AG08396 (cell line): Measurements from ENCODE around the gene FGF5.
"Not testable (repeated sequence)": the region's sequence is repeated elsewhere in the genome, so short reads cannot be mapped to it uniquely, and the experiment has no call there.

ENCODE experiments used
- DNase-seq: peaks from one replicate; pipeline ENCODE4 v3.0.0; 2012; ENCODE audit warnings: low spot score, mixed read lengths

Gene FGF5

DNA sequence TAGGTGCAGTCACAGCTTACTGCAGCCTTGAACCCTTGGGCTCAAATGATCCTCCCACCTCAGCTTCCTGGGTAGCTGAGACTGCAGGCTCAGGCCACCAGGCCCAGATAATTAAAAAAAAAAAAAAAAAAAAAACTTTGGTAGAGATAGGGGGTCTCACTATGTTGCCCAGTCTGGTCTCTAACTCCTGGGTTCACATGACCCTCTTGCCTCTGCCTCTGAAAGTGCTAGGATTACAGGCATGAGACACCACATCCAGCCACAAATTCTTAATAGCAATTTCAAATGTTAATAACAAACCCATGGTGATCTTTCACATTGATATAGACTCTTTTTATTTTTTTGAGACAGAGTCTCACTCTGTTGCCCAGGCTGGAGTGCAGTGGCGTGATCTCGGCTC, 12.3 kb upstream of the FGF5 start:
- no peak for DNase-seq

DNA sequence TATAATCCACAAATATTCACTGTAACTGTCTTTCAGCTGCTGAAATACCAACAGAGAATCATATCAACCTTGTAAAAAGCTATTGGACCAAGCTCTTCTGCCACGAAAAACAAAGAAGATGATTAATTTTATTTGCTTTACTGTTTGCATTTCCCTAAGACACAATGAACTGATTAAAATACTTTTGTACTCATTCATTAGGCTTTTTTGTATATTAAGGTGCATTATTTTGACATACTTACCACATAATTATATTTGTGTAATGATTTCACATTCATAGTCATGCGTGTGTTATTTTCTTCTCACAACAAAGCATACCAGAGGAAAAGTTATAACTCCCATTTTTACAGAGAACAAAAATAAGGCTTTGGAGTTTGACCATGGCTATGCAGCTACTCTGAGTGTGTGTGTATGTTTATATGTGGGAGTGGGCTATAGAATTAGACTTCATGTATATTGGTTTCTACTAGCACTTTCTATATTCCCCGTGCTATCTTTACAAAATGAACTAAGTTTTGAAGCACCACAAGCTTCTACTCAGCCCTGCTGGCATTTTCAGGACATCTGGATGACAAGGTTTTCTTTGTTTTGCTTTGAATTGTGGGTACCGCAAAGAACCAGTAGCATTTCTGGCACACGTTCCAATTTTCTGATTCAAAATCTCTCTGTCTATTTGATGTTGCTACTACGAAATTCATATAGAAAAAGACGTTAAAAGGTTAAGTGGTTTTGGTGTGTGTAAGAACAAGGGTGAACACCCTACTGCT, 11.0 kb upstream of the FGF5 start:
- no peak for DNase-seq

- DNase-seq = no peak
Observed at GRCh38 chr4:80257851-80258250, 8.6 kb upstream of the FGF5 start.

DNA sequence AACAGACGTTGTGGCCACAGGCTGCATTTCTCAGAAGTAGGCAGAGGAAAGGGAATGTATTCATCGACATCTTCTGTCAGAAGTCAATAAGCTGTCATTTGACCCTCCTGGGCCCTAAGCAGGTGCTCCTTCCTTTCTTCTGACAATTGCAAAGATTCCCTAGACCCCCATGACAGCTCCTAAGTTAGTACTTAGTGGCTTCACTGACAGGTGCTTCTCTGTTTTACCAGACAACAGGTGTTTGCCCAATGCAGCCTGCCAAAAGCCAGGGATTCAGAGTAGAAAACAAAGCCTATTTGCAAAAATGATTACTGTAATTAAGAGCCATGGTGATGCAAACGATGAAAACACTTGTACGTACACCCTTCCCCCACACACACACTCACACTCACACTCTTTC, 7.5 kb upstream of the FGF5 start:
- no peak for DNase-seq

DNA sequence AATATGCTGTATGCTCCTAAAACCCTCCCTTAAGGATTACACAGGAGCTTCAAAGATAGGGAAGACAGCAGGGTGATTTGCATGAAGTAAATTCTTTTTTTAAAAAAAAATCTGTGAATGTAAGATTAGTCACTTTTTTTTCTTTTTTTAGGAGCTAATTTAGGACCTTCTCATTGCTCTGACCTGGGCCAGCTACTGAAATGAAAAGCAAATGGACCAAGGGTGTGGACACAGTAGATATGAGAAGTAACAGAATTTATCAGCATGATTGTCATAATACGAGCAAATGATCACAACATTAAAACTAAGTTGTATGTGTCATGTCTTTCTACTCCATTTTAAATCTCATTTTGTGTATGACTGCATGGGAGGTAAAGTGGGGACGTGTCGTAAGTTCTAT, 6.6 kb upstream of the FGF5 start:
- DNase-seq = no peak

GRCh38 chr4:80261989-80262600, 4.4 kb upstream of the FGF5 start:
- DNase-seq = no peak

DNA sequence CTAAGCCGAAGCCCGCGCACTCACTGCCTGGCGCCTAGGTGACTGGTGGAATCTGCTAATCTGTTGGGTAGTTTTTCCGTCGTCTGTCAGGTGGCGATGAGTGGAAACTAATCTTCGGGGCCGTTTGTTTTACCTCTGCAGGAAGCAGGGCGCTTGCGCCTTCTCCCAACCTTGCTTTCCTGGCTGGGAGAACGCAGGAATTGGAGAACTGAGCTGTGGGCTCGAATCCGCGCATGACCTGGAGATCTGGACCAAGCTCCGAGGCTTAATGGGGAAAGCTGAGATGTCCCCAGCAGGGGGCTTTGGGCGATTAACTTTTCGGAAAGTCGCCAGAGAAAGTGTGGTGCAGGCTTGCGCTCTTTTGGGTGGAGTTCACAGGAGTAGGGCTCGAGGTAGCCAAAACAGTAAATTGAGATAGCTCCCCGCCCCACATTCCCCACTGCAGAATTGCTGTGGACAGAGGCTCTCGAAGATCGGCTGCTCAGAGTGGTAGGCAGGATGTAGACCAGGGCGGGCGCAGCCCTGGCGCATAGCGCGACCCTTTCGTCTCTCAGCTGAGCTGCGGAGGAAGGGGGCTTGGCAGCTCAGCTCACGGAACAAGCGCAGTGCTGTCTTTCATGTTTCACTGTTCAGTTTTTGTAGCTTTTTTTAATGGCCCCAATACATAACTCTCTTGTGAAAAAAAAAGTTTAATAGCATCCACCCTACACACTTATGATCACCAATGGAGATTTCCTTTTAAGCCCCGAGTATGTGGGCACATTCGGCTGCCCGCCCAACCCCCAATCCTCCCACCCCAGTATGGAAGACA, 2.7 kb upstream of the FGF5 start:
- DNase-seq = no peak

GRCh38 chr4:80264352-80264647, 2.2 kb upstream of the FGF5 start:
- no peak for DNase-seq

DNA sequence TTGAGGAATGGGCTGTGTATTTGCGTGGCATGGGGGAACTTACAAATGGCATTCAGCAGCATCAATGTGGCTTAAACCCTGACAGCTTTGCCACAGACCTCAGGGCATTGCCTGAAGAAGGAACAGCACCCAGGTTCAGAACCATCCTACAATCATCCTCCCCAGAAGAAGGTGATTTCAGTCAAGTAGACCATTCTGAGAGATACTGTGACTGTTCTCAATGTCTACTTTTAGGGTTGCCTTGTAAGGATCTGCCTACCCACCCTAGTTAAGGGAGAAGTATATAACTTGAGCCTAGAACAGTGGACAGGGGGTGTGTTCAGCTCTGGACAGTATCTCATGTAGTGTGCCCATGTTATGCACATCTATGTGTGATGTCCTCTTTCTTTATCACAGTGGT, 1.6 kb upstream of the FGF5 start:
- no peak for DNase-seq

DNA sequence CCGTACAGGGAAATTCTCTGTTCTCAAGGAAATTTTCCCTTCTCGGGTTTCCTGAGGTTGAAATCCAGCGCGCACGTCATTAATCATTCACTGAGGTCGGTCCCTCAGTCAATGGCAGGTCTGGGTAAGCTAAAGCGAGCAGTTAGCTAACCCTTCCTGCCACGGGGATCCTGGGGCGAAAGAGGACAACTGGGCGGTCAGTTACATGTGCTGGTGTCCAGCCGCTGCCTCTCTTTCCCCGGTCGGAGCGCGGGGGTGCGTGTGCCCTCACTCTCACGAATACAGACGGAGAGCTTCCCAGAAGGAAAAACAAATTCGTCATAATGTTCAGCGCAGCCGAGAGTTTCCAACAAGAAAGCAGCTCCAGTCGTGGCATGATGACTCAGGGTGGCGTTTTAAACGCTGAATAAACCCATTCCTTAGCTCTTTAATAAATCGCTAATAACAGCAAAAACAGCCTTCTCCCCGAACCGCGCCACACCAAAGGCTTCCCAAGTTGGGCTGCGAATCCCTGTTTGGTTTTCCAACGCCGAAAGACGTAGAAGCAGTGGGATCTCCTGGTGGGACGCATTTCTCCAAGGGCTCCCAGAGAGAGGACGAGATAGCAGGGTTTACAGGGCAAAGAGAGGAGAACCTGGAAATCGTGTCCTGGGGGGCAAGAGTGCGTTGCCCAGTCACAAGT, 752 bp upstream of the FGF5 start:
- DNase-seq = peak; percentile 52

DNA sequence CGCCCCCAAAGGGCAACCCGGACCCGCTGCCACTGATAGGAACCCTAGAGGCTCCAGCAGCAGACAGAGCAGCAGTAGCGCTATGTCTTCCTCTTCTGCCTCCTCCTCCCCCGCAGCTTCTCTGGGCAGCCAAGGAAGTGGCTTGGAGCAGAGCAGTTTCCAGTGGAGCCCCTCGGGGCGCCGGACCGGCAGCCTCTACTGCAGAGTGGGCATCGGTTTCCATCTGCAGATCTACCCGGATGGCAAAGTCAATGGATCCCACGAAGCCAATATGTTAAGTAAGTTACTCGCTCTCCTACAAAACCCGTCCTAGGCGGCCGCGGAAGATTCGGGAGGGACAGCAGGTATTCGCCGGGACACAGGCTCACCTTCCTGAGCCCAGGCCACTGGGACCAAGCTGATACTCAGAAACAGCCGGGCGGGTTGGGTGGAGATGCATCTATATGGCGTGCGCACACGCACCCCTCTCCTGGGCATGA, 477 bp downstream of the FGF5 start:
- DNase-seq = no peak

- peak; percentile 38 for DNase-seq
Observed at GRCh38 chr4:80268081-80268823, 1.8 kb downstream of the FGF5 start.

DNA sequence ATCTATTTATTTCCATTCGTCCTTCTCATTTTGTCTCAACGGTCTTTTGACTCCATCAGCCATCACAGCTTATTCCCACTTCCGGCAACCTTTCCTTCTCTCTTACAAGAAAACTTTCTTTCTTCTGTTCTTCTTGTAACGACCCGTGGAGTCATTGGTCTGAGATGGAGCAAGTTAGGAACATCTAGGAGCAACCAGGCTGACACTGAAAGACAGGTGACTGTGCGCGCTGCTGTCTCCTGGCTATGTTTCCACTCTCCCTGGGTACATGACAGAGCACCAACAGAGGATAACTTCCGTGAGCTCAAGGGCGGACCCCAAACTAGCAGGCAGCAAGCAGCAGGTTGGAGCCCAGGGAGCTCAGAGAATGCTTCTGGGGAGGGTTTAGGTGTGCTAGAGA, 2.5 kb downstream of the FGF5 start:
- DNase-seq = no peak

DNA sequence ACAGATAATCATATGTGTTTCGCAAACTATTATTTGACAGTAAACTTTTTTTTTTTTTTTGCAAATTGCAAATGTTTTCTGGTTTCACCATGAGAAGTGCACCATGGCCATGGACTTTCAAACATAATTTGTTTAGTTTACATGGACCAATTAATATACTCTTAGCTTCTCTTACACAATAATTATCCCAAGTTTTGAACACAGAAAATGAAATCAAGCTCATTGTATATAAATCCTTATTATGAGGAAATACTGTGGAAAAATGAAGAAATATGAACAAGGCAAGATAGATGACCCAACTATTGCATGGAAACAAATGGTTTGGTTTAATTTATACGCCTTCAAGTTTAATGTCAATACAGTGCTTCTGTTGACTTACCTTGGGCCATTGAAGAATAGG, 3.9 kb downstream of the FGF5 start:
- no peak for DNase-seq

DNA sequence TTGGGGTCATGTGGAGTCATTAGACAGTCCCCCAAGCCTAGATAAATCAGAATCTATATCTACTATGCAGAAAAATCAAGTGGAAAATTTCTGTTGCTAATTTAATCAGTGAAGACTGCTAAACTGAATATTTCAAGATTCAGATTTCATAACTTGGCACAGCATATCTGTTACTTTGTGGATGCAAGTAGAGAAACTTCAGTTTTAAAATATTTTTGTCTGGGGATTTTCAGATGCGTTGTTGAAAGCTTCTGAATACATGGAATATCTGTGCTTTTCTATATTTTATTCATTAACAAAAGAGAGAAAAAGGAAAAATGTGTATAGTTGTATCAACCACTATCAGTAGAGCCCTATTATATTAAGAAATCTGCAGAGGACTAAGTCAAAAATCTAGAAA, 4.4 kb downstream of the FGF5 start:
- no peak for DNase-seq

- DNase-seq = no peak
Observed at GRCh38 chr4:80271801-80272200, 5.3 kb downstream of the FGF5 start.

- no peak for DNase-seq
Observed at GRCh38 chr4:80276931-80277330, 10.5 kb downstream of the FGF5 start.

GRCh38 chr4:80279751-80280150, 13.3 kb downstream of the FGF5 start:
- DNase-seq = no peak

DNA sequence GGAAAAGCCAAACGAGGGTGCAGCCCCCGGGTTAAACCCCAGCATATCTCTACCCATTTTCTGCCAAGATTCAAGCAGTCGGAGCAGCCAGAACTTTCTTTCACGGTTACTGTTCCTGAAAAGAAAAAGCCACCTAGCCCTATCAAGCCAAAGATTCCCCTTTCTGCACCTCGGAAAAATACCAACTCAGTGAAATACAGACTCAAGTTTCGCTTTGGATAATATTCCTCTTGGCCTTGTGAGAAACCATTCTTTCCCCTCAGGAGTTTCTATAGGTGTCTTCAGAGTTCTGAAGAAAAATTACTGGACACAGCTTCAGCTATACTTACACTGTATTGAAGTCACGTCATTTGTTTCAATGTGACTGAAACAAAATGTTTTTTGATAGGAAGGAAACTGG, 20.0 kb downstream of the FGF5 start:
- DNase-seq = no peak

DNA sequence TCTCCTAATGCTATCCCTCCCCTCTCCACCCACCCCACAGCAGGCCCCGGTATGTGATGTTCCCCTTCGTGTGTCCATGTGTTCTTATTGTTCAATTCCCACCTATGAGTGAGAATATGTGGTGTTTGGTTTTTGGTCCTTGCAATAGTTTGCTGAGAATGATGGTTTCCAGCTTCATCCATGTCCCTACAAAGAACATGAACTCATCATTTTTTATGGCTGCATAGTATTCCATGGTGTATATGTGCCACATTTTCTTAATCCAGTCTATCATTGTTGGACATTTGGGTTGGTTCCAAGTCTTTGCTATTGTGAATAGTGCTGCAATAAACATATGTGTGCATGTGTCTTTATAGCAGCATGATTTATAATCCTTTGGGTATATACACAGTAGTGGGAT, 24.2 kb downstream of the FGF5 start:
- DNase-seq = not testable (repeated sequence)

- no peak for DNase-seq
Observed at GRCh38 chr4:80294206-80294605, 27.7 kb downstream of the FGF5 start.

- no peak for DNase-seq
Observed at GRCh38 chr4:80295336-80295735, 28.9 kb downstream of the FGF5 start.
